Ishikawa (cell line): Measurements from ENCODE around the gene FANCE.

ENCODE experiments used
- CEBPB ChIP-seq: IDR thresholded peaks from 2 replicates; pipeline ENCODE4 v1.6.1; 2012
- CREB1 ChIP-seq: IDR thresholded peaks from 2 replicates; pipeline ENCODE4 v1.6.1; 2012; ENCODE audit warnings: low read depth
- EGR1 ChIP-seq: IDR thresholded peaks from 2 replicates; pipeline ENCODE4 v1.6.1; 2012
- EP300 ChIP-seq: IDR thresholded peaks from 2 replicates; pipeline ENCODE4 v1.6.1; 2012; ENCODE audit warnings: borderline replicate concordance
- FOXM1 ChIP-seq: IDR thresholded peaks from 2 replicates; pipeline ENCODE4 v1.6.1; 2012; ENCODE audit warnings: low read depth, borderline replicate concordance
- NFIC ChIP-seq: IDR thresholded peaks from 2 replicates; pipeline ENCODE4 v1.6.1; 2012
- RAD21 ChIP-seq: IDR thresholded peaks from 2 replicates; pipeline ENCODE4 v1.6.1; 2012; ENCODE audit warnings: low read depth
- TAF1 ChIP-seq: IDR thresholded peaks from 2 replicates; pipeline ENCODE4 v1.6.1; 2012; ENCODE audit warnings: low read depth, mild to moderate bottlenecking
- TCF12 ChIP-seq: IDR thresholded peaks from 2 replicates; pipeline ENCODE4 v1.6.1; 2012; ENCODE audit warnings: low read depth
- TEAD4 ChIP-seq: IDR thresholded peaks from 2 replicates; pipeline ENCODE4 v1.6.1; 2012
- YY1 ChIP-seq: IDR thresholded peaks from 2 replicates; pipeline ENCODE4 v1.6.1; 2012; ENCODE audit warnings: low read depth
- ZBTB7A ChIP-seq: IDR thresholded peaks from 2 replicates; pipeline ENCODE4 v1.6.1; 2012; ENCODE audit warnings: low read depth
- TF ChIP-seq, protein P1 (sequence below): IDR thresholded peaks from 2 replicates; pipeline ENCODE4 v1.6.1; 2012
- TF ChIP-seq, protein P2 (sequence below): IDR thresholded peaks from 2 replicates; pipeline ENCODE4 v1.6.1; 2012; ENCODE audit warnings: low read depth, mild to moderate bottlenecking
- TF ChIP-seq, protein P3 (sequence below): IDR thresholded peaks from 2 replicates; pipeline ENCODE4 v1.6.1; 2012

Gene FANCE

DNA sequence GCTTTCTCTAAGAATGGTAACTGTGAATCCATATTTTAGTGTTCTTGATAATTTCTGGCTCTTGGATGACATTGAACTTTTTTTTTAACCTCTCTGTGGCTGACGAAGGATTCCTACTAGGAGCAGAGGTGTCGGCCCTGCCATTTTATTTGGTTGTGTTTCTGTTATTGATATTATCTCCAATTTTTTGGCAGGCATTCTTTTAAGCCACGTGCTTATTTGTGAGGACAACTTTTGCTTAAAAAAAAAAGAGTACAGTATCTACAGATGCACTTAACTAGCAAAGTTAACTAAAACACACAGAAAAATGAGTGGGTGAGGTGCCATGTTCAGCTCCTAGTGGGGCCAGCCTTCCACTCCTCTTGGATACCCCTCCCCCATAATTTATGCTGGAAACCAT, 1.1 kb downstream of the FANCE start:
- TF ChIP-seq, protein P1, sequence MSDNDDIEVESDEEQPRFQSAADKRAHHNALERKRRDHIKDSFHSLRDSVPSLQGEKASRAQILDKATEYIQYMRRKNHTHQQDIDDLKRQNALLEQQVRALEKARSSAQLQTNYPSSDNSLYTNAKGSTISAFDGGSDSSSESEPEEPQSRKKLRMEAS = no peak
- no peak for TF ChIP-seq CEBPB

DNA sequence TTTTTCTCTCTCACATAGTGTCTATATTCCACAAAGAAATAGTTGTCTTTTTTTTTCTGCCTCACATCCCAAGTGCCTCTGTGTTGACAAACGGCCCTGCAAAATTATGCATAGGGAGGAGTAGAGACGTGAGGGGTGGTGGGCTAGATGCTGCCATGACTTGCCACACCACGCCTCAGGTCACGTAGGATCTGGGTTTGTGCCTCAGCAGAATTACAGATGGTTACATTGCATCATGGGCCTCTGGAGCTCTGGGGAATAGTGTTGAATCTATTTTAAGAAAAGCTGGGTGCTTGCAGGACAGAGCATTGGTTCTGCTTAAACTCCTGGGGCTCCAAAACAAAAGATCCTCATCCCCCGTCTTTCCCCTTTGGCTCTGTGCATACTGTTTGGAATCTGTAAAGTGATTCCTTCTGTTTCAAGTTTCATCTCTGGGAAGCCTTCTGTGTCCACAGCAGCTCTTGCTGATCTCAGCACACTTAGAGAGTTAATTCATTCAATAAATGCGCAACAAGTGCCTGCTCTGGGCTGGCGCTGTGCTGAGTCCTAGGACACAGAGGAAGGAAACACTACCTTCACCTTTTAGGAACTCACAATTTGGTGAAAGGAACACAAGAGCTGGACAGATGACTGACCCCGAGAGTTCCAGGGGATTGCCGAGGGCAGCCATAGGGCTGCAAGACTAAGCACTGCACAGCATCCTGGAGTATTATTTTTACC, 2.4 kb downstream of the FANCE start:
- TF ChIP-seq, protein P1 = no peak
- TF ChIP-seq, protein P2, sequence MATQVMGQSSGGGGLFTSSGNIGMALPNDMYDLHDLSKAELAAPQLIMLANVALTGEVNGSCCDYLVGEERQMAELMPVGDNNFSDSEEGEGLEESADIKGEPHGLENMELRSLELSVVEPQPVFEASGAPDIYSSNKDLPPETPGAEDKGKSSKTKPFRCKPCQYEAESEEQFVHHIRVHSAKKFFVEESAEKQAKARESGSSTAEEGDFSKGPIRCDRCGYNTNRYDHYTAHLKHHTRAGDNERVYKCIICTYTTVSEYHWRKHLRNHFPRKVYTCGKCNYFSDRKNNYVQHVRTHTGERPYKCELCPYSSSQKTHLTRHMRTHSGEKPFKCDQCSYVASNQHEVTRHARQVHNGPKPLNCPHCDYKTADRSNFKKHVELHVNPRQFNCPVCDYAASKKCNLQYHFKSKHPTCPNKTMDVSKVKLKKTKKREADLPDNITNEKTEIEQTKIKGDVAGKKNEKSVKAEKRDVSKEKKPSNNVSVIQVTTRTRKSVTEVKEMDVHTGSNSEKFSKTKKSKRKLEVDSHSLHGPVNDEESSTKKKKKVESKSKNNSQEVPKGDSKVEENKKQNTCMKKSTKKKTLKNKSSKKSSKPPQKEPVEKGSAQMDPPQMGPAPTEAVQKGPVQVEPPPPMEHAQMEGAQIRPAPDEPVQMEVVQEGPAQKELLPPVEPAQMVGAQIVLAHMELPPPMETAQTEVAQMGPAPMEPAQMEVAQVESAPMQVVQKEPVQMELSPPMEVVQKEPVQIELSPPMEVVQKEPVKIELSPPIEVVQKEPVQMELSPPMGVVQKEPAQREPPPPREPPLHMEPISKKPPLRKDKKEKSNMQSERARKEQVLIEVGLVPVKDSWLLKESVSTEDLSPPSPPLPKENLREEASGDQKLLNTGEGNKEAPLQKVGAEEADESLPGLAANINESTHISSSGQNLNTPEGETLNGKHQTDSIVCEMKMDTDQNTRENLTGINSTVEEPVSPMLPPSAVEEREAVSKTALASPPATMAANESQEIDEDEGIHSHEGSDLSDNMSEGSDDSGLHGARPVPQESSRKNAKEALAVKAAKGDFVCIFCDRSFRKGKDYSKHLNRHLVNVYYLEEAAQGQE = no peak

DNA sequence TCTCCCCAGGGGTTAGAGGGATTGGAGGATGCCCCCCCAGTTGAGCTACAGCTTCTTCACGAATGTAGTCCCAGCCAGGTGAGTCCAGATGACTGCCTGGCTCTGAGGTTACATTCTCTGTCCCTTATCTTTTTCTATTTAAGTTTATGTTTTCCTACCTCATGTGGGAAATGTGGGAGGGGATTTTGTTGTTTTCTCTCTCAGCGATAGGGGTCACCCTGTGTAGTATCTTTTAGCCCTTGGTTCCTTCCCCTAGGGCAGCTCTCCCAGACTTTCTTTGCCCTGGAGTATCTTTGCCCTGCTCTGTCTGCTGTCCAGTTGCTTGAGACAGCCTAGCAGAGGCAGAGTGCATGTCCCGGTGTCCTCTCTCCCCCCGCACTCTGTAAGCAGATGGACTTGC, 5.8 kb downstream of the FANCE start:
- TF ChIP-seq CREB1 (no peak), ZBTB7A (no peak), CEBPB (no peak)

DNA sequence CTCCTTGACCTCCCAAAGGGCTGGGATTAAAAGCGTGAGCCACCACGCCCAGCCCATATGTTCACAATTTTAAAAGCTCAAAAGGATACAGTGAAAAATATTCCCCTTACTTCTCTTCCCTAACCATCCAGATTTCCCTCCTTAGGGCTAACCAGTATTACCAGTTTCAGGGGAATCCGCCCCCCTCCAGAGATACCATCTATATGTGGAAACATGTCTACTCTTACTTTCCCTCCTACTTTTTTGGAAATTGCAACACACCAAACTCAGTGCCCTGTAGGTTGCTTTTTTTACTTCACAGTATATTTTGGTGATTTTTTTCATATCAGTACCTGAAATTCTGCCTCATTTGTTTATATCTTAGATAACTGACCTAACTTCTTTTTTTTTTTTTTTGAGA, 9.1 kb downstream of the FANCE start:
- TF ChIP-seq RAD21 = no peak
- TF ChIP-seq, protein P1 = no peak
- 0 out of 2 replicates have a peak, but pooled peaks have one; percentile 35 for TF ChIP-seq CEBPB

DNA sequence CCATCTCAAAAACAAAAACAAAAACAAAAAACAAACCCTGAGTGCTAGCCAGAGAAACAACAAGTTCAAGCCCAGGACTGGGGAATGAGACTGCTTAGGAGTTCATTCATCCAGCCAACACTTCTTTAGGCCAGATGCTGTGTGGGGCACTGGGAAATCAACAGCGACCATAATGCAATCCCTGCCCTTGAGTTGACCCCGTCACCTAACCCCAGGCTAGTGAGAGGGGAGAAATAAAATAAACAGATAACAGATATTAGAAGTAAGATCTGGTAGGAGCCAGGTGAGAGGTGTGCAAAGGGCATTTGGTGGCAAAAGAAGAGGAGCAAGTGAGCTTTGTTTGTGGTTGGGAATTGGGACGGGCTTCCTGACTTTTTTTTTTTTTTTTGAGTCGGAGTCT, 11.2 kb downstream of the FANCE start:
- TF ChIP-seq, protein P3, sequence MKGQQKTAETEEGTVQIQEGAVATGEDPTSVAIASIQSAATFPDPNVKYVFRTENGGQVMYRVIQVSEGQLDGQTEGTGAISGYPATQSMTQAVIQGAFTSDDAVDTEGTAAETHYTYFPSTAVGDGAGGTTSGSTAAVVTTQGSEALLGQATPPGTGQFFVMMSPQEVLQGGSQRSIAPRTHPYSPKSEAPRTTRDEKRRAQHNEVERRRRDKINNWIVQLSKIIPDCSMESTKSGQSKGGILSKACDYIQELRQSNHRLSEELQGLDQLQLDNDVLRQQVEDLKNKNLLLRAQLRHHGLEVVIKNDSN = no peak
- no peak for TF ChIP-seq EP300
- TF ChIP-seq, protein P2 = no peak
- TF ChIP-seq TAF1 = no peak
- TF ChIP-seq ZBTB7A = no peak
- TF ChIP-seq CREB1 = no peak
- no peak for TF ChIP-seq FOXM1
- TF ChIP-seq NFIC = no peak
- no peak for TF ChIP-seq YY1
- TF ChIP-seq CEBPB = no peak
- TF ChIP-seq RAD21 = no peak
- TF ChIP-seq TCF12 = no peak
- TF ChIP-seq, protein P1 = no peak

DNA sequence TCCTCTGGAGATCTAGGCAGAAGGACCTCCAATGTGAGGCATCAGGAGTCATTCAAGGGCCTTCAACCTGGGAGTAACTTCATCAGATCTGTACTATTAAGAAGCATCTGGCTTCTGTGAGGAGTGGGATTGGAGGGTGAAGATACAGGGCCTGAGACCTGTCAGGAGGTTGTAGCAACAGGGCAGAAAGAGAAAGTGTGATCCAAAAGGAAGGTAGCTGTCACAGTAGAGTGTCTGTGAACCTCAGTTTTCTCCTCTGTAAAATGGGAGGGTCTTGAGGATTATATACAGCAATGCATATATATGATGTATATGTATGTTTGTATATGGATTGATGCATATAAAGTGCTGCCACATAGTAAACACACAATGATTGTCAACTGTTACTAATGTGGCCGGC, 13.5 kb downstream of the FANCE start:
- TF ChIP-seq YY1 (no peak), TEAD4 (no peak), CREB1 (no peak), EGR1 (no peak), RAD21 (no peak), NFIC (no peak), CEBPB (no peak)
- TF ChIP-seq, protein P3 = no peak
